ENCODE measurements around the gene GPR161.

DNA sequence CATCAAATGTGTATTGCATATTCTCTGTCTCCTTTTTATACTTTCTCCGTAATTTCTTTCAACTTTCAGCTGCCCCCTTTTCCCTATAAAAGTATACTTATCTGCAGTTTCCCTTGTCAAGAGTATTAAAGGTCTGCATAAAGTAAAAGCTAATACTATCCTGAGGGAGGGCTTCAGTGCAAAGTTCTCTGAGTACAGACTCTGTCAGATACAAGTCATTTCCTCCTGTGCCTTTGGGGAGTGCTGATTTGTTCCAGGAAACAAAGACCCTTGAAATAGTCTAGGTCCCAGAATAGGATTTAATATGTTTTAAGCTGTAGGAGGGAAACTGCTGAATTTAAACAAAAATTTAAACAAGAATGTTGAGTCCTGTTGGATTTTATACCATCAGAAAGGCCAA lies 11.7 kb downstream of the GPR161 start:
- TF ChIP-seq CTCF (IDR thresholded peaks at IDR 0.05; ENCODE audit: low read depth, low read length) (no peak), POLR2A (IDR thresholded peaks at IDR 0.05; ENCODE audit: extremely low read depth, insufficient read length) (no peak), MAX (IDR thresholded peaks at IDR 0.05; ENCODE audit: low read depth, low read length) (no peak)

Data from NB4 (cell line).